Transverse colon (tissue), 4 donors: ENCODE measurements around the gene BTN3A1. TPM values are rescaled to one million over a fixed set of nuclear protein-coding genes. Genes with fewer than 3 reads are reported as not detected.

Source experiments
- DNase-seq: peaks from one replicate; pipeline ENCODE4 v3.0.0-alpha.2; 2019
- H3K27ac ChIP-seq, 4 donors: fragments of 200-600 bp; sonication (generic); 2 replicates each; pipeline ENCODE4 v1.5.1; 2016 to 2018; ENCODE audit warnings: inconsistent platforms in 4 of 4
- H3K27me3 ChIP-seq: fragments of 200-600 bp; sonication (generic); 2 replicates; pipeline ENCODE4 v1.5.1; 2017; ENCODE audit warnings: inconsistent platforms
- H3K36me3 ChIP-seq, 4 donors: fragments of 200-600 bp; sonication (generic); 2 replicates each; pipeline ENCODE4 v1.5.1; 2017 to 2019; ENCODE audit warnings: inconsistent platforms in 4 of 4
- H3K4me1 ChIP-seq, 4 donors: fragments of 200-600 bp; sonication (generic); 2 replicates each; pipeline ENCODE4 v1.5.1; 2017 to 2020; ENCODE audit warnings: inconsistent platforms in 4 of 4
- H3K4me3 ChIP-seq, 4 donors: fragments of 200-600 bp; sonication (generic); 1 replicate in 1 of 4; 2 replicates in 3 of 4; pipeline versions ENCODE4 v1.5.1 to v1.6.1; 2017 to 2019; ENCODE audit warnings: inconsistent platforms in 4 of 4
- H3K9me3 ChIP-seq, 2 donors: fragments of 200-600 bp; sonication (generic); 2 replicates each; pipeline ENCODE4 v1.5.1; 2017 to 2019; ENCODE audit warnings: inconsistent platforms in 2 of 2
- EP300 ChIP-seq: sonication (generic); formaldehyde crosslinking; IDR thresholded peaks from one replicate; pipeline ENCODE4 v1.6.1; 2017; ENCODE audit warnings: antibody characterized with exemption, low read depth
- POLR2A ChIP-seq: fragments of 450-650 bp; IDR thresholded peaks from one replicate; pipeline ENCODE4 v1.6.1; 2016; ENCODE audit warnings: antibody characterized with exemption, mild to moderate bottlenecking, moderate library complexity
- POLR2AphosphoS5 ChIP-seq, 3 donors: sonication (generic); formaldehyde crosslinking; IDR thresholded peaks; one replicate each; pipeline ENCODE4 v1.6.1; 2016; ENCODE audit warnings: antibody characterized with exemption in 3 of 3
- WGBS, 2 donors: methylation state at CpG; one replicate each; pipeline ENCODE4 v1.1.5; 2018; ENCODE audit warnings: low coverage in 1 of 2; 5-methylcytosine and 5-hydroxymethylcytosine counted together
- in situ Hi-C, 4 donors: fragments of 200-750 bp; cut with MboI; loops; one replicate each; pipeline versions ENCODE4 v1.15.0 to v1.15.1; 2017; ENCODE audit warnings: low sequenced_read_pairs in 3 of 4, low pct_ligation_motif_present in 1 of 4, low pct_unique_long_range_greater_than_20kb in 1 of 4
- intact Hi-C: fragments of 100-400 bp; cut with DNase I; formaldehyde crosslinking; loops from one replicate; pipeline ENCODE4 v1.15.1; 2023; ENCODE audit warnings: low total_unique reads
- total RNA-seq, 4 donors: library from RNA; depleted of rRNA; stranded (reverse); fragments of >200 nt; gene quantifications; one replicate each; pipeline ENCODE4 v1.1.0, GENCODE V29; 2016
- TF ChIP-seq, protein P1 (sequence below), 5 experiments: fragments of 200-600 bp in 3 of 5; fragments of 450-650 bp in 2 of 5; sonication (generic) in 3 of 5; IDR thresholded peaks; 1 replicate in 2 of 5; 2 replicates in 3 of 5; pipeline ENCODE4 v1.5.1; 2016 to 2017; ENCODE audit warnings: antibody characterized with exemption in 5 of 5, inconsistent platforms in 3 of 5, mild to moderate bottlenecking in 2 of 5, moderate library complexity in 1 of 5

Gene BTN3A1
- total RNA-seq, 4 donors from 2014 or later = 15.7 to 43.2 (median 20.4) TPM

DNA sequence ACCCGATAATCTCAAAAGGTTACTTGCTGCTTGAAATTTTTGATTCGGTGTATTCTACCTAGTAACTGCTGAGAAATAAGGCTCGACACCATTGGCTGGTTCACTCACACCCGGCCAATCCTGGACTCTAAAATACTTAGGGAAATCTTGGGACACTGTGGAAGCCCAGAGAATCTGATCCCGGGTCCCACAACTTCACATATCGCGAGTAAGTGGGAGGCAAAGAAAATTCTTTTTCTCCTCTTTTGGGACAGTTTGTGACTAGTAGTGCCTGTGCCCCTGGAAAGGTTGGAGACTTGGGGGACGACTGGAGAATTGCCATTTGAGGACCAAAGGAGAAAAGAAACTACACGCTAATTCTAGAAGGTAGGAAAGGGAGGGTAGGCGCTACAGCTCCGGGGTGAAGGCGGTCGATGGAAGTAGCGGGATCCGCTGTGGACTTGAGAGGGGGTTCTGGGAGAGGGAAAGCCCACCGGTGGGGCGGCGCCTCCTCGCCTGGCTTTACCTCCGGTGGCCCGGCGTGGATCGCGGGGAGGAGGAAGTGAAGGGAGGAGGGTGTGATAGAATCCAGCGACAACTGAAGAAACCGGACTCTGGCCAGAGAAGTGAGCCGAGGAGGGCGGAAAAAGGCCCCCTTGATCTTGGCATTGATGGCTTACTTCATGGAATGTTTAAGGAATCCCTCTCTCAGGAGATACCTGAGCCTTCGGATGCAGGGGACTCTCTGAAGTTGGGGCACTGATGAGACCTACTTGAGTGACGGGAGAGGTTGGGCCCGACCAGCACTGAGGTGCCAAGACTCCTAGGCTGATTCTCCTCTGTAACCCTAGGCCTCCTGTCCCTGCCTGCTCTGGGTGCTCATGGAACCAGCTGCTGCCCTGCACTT lies 19.4 kb downstream of the BTN3A1 start:
- DNase-seq = peak; percentile 74
- H3K36me3 ChIP-seq = no peaks in the 10 kb centered on the region
- 0 to 3% methylated on average over 12 to 31 of the region's 31 CpGs for WGBS, 2 donors
- peak overlapping the region; percentile 66 to 99 (median 85) for H3K4me3 ChIP-seq
- in situ Hi-C loops = no loop called here
- no peaks in the 10 kb centered on the region for H3K27me3 ChIP-seq
- no peaks in the 10 kb centered on the region for H3K9me3 ChIP-seq
- peaks cover 4 to 20% (median 8%) of the 10 kb centered on the region in 4 donors for H3K4me1 ChIP-seq
- peak overlapping the region; percentile 89 to 94 (median 93) for H3K27ac ChIP-seq
- intact Hi-C loops = no loop called here
- TF ChIP-seq, protein P1, sequence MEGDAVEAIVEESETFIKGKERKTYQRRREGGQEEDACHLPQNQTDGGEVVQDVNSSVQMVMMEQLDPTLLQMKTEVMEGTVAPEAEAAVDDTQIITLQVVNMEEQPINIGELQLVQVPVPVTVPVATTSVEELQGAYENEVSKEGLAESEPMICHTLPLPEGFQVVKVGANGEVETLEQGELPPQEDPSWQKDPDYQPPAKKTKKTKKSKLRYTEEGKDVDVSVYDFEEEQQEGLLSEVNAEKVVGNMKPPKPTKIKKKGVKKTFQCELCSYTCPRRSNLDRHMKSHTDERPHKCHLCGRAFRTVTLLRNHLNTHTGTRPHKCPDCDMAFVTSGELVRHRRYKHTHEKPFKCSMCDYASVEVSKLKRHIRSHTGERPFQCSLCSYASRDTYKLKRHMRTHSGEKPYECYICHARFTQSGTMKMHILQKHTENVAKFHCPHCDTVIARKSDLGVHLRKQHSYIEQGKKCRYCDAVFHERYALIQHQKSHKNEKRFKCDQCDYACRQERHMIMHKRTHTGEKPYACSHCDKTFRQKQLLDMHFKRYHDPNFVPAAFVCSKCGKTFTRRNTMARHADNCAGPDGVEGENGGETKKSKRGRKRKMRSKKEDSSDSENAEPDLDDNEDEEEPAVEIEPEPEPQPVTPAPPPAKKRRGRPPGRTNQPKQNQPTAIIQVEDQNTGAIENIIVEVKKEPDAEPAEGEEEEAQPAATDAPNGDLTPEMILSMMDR (IDR thresholded peaks at IDR 0.05) = no peak
- TF ChIP-seq POLR2AphosphoS5 (IDR thresholded peaks at IDR 0.05) (peak in 2 of 3 donors; percentile 6 to 26), EP300 (no peak), POLR2A (peak; percentile 16)

- Histone ChIP-seq H3K4me1 (peaks cover 4 to 20% (median 8%) of the 10 kb centered on the region in 4 donors), H3K27ac (peak overlapping the region in 1 of 4 donors; percentile 92), H3K36me3 (no peaks in the 10 kb centered on the region), H3K9me3 (no peaks in the 10 kb centered on the region), H3K27me3 (no peaks in the 10 kb centered on the region), H3K4me3 (peak overlapping the region in 1 of 4 donors; percentile 93)
- intact Hi-C loops = no loop called here
- no peak for TF ChIP-seq EP300
- TF ChIP-seq POLR2A = no peak
- no peak for TF ChIP-seq POLR2AphosphoS5 (IDR thresholded peaks at IDR 0.05)
- TF ChIP-seq, protein P1 (IDR thresholded peaks at IDR 0.05) = no peak
- in situ Hi-C loops = no loop called here
- WGBS, 2 donors = 85 to 86% methylated on average over 2 to 3 of the region's 3 CpGs
- no peak for DNase-seq
Measured at GRCh38 chr6:26422329-26422728, 20.3 kb downstream of the BTN3A1 start.

DNA sequence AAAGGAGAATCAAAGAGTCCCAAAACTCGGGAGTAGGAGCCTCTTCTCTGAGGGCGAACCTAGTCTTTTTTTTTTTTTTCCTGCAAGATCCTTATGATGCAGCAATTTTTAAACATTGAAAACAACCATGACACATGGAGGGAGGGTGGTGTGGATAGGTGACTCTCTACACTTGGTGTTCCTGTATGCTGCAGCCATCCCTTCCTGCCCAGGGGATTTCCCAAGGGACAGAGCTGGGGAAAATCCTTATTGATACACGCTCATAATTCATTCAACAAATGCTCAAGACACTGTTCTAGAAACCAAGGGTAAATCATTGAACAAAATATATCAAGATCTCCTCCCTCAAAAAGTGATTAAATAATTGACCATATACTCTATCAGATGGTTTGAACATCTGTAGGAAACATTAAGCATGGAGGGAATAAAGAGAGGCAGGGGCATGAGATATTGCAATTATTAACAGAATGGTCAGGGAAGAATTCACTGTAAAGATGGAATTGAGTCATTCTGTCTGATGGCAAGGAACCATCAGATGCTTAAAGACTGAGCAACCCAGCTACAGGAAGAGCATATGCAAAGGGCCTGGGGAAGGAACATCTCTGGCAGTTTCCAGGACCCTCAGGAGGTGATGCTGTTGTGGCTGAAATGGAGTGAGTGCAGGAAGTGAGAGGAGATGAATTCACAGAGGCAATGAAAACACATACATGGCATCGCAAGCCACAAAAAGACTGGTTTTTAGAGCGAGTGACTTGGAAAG lies 24.8 kb downstream of the BTN3A1 start:
- in situ Hi-C loops (no loop called here), intact Hi-C loops (no loop called here)
- no peaks in the 10 kb centered on the region for H3K9me3 ChIP-seq
- peaks cover 0 to 12% (median 6%) of the 10 kb centered on the region in 4 donors for H3K4me1 ChIP-seq
- 94 to 98% methylated on average over 5 of the region's 5 CpGs for WGBS, 2 donors
- no peak overlapping the region for H3K27ac ChIP-seq
- no peak for DNase-seq
- TF ChIP-seq, protein P1 (IDR thresholded peaks at IDR 0.05) = no peak
- TF ChIP-seq POLR2AphosphoS5 (IDR thresholded peaks at IDR 0.05) (no peak), EP300 (no peak), POLR2A (no peak)
- H3K27me3 ChIP-seq = no peaks in the 10 kb centered on the region
- peaks cover 0 to 6% (median 0%) of the 10 kb centered on the region in 4 donors for H3K36me3 ChIP-seq
- H3K4me3 ChIP-seq = no peak overlapping the region

- intact Hi-C loops (no loop called here), in situ Hi-C loops (no loop called here)
- Histone ChIP-seq H3K4me1 (peaks cover 0 to 9% (median 4%) of the 10 kb centered on the region in 4 donors), H3K27me3 (no peaks in the 10 kb centered on the region), H3K9me3 (no peaks in the 10 kb centered on the region), H3K4me3 (no peak overlapping the region), H3K36me3 (peaks cover 0 to 6% (median 0%) of the 10 kb centered on the region in 4 donors), H3K27ac (no peak overlapping the region)
- TF ChIP-seq, protein P1 (IDR thresholded peaks at IDR 0.05) = no peak
- TF ChIP-seq POLR2AphosphoS5 (IDR thresholded peaks at IDR 0.05) = no peak
- TF ChIP-seq EP300 = no peak
- no peak for TF ChIP-seq POLR2A
- no peak for DNase-seq
- WGBS, 2 donors = 80 to 87% methylated on average over 1 to 3 of the region's 3 CpGs
Measured at GRCh38 chr6:26427451-26427809, 25.4 kb downstream of the BTN3A1 start.
